NB4 (cell line): Measurements from ENCODE around the gene CD248.

ENCODE experiments used
- DNase-seq: peaks from one replicate; pipeline ENCODE4 v3.0.0; 2010; ENCODE audit warnings: low read depth
- H3K4me3 ChIP-seq: one replicate; pipeline ENCODE4 v1.5.1; 2011; ENCODE audit warnings: mild to moderate bottlenecking, low read depth, low read length, moderate library complexity
- MYC ChIP-seq: IDR thresholded peaks from 2 replicates; pipeline ENCODE4 v1.6.1; 2011; ENCODE audit warnings: low read depth, low read length
- POLR2A ChIP-seq: IDR thresholded peaks from 2 replicates; pipeline ENCODE4 v1.6.1; 2011; ENCODE audit warnings: mild to moderate bottlenecking; ENCODE audit not compliant: insufficient read length; ENCODE audit errors: extremely low read depth
- TF ChIP-seq, protein P1 (sequence below): IDR thresholded peaks from 2 replicates; pipeline ENCODE4 v1.6.1; 2011; ENCODE audit warnings: low read depth, low read length
- TF ChIP-seq, protein P2 (sequence below): IDR thresholded peaks from one replicate; pipeline ENCODE4 v1.5.1; 2012; ENCODE audit warnings: low read depth, low read length

Gene CD248

DNA sequence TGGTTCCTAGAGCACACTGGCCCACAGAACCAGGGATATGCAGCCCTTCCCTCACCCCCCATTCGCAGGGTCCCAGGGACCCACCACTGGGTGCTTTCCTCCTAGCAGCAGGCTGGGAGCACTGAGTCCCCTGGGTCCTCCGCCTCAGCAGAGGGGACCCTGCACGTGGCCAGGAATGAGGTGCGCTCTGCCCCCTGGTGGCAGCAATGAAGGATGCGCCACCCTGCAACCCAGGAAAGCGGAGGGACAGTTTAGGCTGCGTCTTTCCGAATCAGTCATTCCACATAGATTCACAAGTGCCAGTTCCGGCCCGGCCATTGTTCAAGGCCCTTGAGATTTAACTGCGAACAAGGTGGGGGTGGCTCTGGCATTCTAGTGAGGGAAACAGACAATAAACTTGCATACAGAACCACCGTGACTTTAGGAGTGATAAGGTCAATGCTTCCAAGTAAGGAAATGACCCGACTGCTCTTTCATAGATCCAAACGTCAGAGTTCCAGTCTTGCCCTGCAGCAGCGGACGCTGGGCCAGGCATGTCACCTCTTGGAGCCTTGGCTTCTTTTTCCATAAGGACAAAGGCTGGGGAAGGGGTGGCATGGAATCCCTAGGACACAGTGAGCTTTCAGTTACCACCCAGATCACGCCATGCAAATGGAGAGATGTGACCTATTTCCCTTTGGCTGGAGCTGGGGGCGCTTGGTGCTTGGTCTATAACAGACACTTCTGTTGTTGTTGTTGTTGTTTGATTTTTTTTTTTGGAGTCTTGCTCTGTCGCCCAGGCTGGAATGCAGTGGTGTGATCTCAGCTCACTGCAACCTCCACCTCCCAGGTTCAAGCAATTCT lies 11.7 kb upstream of the CD248 start:
- no peak overlapping the region for H3K4me3 ChIP-seq
- TF ChIP-seq, protein P1, sequence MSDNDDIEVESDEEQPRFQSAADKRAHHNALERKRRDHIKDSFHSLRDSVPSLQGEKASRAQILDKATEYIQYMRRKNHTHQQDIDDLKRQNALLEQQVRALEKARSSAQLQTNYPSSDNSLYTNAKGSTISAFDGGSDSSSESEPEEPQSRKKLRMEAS = peak; percentile 99
- TF ChIP-seq, protein P2, sequence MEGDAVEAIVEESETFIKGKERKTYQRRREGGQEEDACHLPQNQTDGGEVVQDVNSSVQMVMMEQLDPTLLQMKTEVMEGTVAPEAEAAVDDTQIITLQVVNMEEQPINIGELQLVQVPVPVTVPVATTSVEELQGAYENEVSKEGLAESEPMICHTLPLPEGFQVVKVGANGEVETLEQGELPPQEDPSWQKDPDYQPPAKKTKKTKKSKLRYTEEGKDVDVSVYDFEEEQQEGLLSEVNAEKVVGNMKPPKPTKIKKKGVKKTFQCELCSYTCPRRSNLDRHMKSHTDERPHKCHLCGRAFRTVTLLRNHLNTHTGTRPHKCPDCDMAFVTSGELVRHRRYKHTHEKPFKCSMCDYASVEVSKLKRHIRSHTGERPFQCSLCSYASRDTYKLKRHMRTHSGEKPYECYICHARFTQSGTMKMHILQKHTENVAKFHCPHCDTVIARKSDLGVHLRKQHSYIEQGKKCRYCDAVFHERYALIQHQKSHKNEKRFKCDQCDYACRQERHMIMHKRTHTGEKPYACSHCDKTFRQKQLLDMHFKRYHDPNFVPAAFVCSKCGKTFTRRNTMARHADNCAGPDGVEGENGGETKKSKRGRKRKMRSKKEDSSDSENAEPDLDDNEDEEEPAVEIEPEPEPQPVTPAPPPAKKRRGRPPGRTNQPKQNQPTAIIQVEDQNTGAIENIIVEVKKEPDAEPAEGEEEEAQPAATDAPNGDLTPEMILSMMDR = peak; percentile 89
- no peak for TF ChIP-seq POLR2A
- peak; percentile 100 for TF ChIP-seq MYC
- DNase-seq = peak; percentile 91

- DNase-seq = no peak
- TF ChIP-seq, protein P2 = no peak
- no peak for TF ChIP-seq MYC
- TF ChIP-seq POLR2A = no peak
- TF ChIP-seq, protein P1 = no peak
- no peak overlapping the region for H3K4me3 ChIP-seq
These were observed 11.1 kb upstream of the CD248 start for GRCh38 chr11:66328031-66328301.

DNA sequence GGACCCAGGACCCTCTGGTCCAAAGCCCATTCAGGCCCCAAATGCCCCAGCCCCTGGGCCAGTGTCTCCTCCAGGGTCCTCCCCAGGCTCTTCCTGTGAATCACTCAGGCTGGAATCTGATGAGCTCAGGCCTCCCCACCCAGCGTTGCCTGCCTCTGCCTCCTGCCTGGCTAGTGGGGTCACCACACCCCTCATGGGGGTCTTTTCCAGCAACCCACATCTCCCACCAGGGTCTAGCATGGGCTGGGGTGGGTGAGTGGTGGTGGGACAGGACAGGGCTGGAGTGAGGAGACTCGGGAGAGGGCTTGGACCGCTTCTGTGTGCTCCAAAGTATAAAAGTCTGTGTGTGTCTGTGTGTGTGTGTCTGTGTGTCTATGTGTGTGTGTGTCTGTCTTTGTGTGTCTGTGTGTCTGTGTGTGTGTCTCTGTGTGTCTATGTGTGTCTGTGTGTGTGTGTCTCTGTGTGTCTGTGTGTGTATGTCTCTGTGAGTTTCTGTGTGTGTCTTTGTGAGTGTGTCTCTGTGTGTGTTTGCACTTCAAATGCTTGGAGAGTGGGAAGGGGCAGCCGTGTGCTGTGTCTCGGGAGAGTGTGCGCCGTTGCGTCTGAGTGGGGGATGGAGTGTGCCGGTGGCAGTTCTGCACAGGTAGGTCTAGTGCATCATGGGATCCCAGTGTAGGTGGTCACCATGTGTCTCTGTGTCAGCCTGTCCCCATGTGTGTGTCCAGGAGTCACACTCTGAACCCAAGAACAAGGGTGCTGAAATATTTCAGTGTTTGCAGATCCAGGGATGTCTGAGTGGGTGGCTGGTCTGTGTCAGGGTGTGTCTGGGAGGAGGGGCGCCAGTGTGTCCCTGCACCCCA lies 10.6 kb upstream of the CD248 start:
- DNase-seq = no peak

DNA sequence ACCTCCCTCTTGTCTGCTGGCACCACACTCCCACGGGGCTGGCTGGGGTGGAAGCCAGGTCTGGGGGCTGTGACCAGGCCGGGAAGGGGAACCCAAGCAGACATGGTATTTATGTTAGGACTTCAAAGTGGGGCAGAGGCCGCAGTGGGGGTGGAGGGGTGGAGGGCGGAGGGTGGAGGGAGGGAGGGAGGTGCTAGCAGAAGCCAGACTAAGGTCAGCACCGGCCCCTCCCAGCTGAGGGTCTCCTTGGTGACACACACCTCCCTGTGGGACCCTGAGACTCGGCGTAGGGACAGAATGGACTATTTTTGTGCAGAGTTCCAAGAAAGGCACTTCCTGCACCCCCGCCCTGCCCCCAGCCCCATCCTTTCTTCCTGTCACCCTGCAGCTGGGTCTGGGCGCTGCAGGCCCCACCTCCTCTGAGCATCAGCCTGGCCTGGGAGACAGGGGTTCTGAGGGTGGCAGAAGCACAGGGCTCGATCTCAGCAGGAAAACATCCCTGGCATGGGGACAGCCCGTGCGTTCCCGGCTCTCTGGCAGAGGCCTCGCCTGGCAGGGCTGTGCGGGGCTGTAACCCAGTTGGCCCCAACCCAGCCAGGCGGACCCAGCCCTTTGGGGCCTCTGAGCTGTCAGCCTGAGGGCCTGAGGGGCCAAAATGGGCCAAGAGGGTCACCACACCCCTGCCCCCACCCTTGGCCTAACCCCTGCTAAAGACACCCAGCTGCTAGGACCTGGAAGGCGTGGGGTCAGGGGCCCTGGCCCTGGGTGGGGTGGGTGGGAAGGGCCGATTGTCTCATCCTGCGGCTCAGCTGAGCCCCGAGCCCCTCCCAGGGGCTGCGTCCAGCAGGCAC lies 9.6 kb upstream of the CD248 start:
- DNase-seq = peak; percentile 44
- TF ChIP-seq, protein P1 = no peak
- TF ChIP-seq, protein P2 = no peak
- TF ChIP-seq POLR2A = no peak
- no peak for TF ChIP-seq MYC
- H3K4me3 ChIP-seq = no peak overlapping the region

More for the DNA sequence above, 10.6 kb upstream of the CD248 start:
- no peak overlapping the region for H3K4me3 ChIP-seq
- TF ChIP-seq, protein P1 = no peak
- TF ChIP-seq, protein P2 = no peak
- no peak for TF ChIP-seq POLR2A
- no peak for TF ChIP-seq MYC

- H3K4me3 ChIP-seq = no peak overlapping the region
- no peak for TF ChIP-seq POLR2A
- TF ChIP-seq, protein P2 = no peak
- TF ChIP-seq, protein P1 = peak; percentile 25; the same call in 1 of the 2 replicates
- no peak for TF ChIP-seq MYC
- peak; percentile 50 for DNase-seq
These were observed 8.4 kb upstream of the CD248 start for GRCh38 chr11:66325263-66325671.
